ENCODE results near the gene C7orf57.

C7orf57 gene

GRCh38 chr7:48098846-48099245 is 63.5 kb downstream of the C7orf57 start:
- H3K4me2 ChIP-seq: no peak overlapping the region
- no peak overlapping the region for H2AFZ ChIP-seq (ENCODE audit: low read depth)
- no peak overlapping the region for H3K4me3 ChIP-seq (IDR thresholded peaks at IDR 0.05; ENCODE audit: insufficient read depth, low read depth, low read length)
- H3K79me2 ChIP-seq (ENCODE audit: insufficient read depth, low read depth): no peaks in the 10 kb centered on the region
- H3K9ac ChIP-seq: no peak overlapping the region
- TF ChIP-seq CTCF (conservative IDR thresholded peaks at IDR 0.05; ENCODE audit: low read depth, low read length): no peak
- no peaks in the 10 kb centered on the region for H3K27me3 ChIP-seq (ENCODE audit: insufficient read depth, low read depth)
- no peak overlapping the region for H3K27ac ChIP-seq
- no peaks in the 10 kb centered on the region for H3K4me1 ChIP-seq (ENCODE audit: low read depth, poor library complexity, severe bottlenecking)
- H4K20me1 ChIP-seq (ENCODE audit: insufficient read depth): no peaks in the 10 kb centered on the region
- no peaks in the 10 kb centered on the region for H3K36me3 ChIP-seq (ENCODE audit: insufficient read depth)

GRCh38 chr7:48099781-48100180 is 64.4 kb downstream of the C7orf57 start:
- Histone ChIP-seq H3K4me2 (no peak overlapping the region), H4K20me1 (ENCODE audit: insufficient read depth) (no peaks in the 10 kb centered on the region), H3K79me2 (ENCODE audit: insufficient read depth, low read depth) (no peaks in the 10 kb centered on the region), H3K36me3 (ENCODE audit: insufficient read depth) (no peaks in the 10 kb centered on the region), H3K27ac (no peak overlapping the region), H3K27me3 (ENCODE audit: insufficient read depth, low read depth) (no peaks in the 10 kb centered on the region), H3K9ac (no peak overlapping the region), H3K4me3 (IDR thresholded peaks at IDR 0.05; ENCODE audit: insufficient read depth, low read depth, low read length) (no peak overlapping the region), H2AFZ (ENCODE audit: low read depth) (no peak overlapping the region), H3K4me1 (ENCODE audit: low read depth, poor library complexity, severe bottlenecking) (no peaks in the 10 kb centered on the region)
- TF ChIP-seq CTCF (conservative IDR thresholded peaks at IDR 0.05; ENCODE audit: low read depth, low read length): no peak

- no peak overlapping the region for H3K9ac ChIP-seq
- H3K27ac ChIP-seq: no peak overlapping the region
- no peaks in the 10 kb centered on the region for H3K36me3 ChIP-seq (ENCODE audit: insufficient read depth)
- H3K27me3 ChIP-seq (ENCODE audit: insufficient read depth, low read depth): no peaks in the 10 kb centered on the region
- no peak overlapping the region for H3K4me2 ChIP-seq
- H3K4me3 ChIP-seq (IDR thresholded peaks at IDR 0.05; ENCODE audit: insufficient read depth, low read depth, low read length): no peak overlapping the region
- no peak overlapping the region for H2AFZ ChIP-seq (ENCODE audit: low read depth)
- H3K79me2 ChIP-seq (ENCODE audit: insufficient read depth, low read depth): no peaks in the 10 kb centered on the region
- no peaks in the 10 kb centered on the region for H4K20me1 ChIP-seq (ENCODE audit: insufficient read depth)
- no peaks in the 10 kb centered on the region for H3K4me1 ChIP-seq (ENCODE audit: low read depth, poor library complexity, severe bottlenecking)
- no peak for TF ChIP-seq CTCF (conservative IDR thresholded peaks at IDR 0.05; ENCODE audit: low read depth, low read length)
These were observed 66.0 kb downstream of the C7orf57 start for GRCh38 chr7:48101352-48101751.

- no peaks in the 10 kb centered on the region for H3K4me1 ChIP-seq (ENCODE audit: low read depth, poor library complexity, severe bottlenecking)
- H3K4me3 ChIP-seq (IDR thresholded peaks at IDR 0.05; ENCODE audit: insufficient read depth, low read depth, low read length): no peak overlapping the region
- H4K20me1 ChIP-seq (ENCODE audit: insufficient read depth): no peaks in the 10 kb centered on the region
- no peaks in the 10 kb centered on the region for H3K36me3 ChIP-seq (ENCODE audit: insufficient read depth)
- H2AFZ ChIP-seq (ENCODE audit: low read depth): no peak overlapping the region
- no peak overlapping the region for H3K27ac ChIP-seq
- peak; percentile 40; the same call in 1 of the 2 replicates for TF ChIP-seq CTCF (conservative IDR thresholded peaks at IDR 0.05; ENCODE audit: low read depth, low read length)
- H3K79me2 ChIP-seq (ENCODE audit: insufficient read depth, low read depth): no peaks in the 10 kb centered on the region
- no peaks in the 10 kb centered on the region for H3K27me3 ChIP-seq (ENCODE audit: insufficient read depth, low read depth)
- H3K9ac ChIP-seq: no peak overlapping the region
- H3K4me2 ChIP-seq: no peak overlapping the region
These were observed 66.6 kb downstream of the C7orf57 start for GRCh38 chr7:48101968-48102367.
